Activated B cell treated with CpG ODN at 0.5 μM for 24 hours (primary cell): ENCODE data around the gene MTCH2. TPM values are rescaled to one million over a fixed set of nuclear protein-coding genes. Genes with fewer than 3 reads are reported as not detected.
A peak's percentile ranks its signal among the peaks of the same experiment; 100 is the strongest.
"Not testable (repeated sequence)": the region's sequence is repeated elsewhere in the genome, so short reads cannot be mapped to it uniquely, and the experiment has no call there.

Experiments used
- ATAC-seq: fragments of 200-7000 bp; cut with Tn5 transposase; one replicate; pipeline ENCODE4 v1.10.0; 2021; ENCODE audit warnings: low read depth, mild to moderate bottlenecking, moderate library complexity
- CTCF ChIA-PET: fragments of 350-600 bp; sonication (Branson Sonifier 250); formaldehyde crosslinking; loops from one replicate; lab custom pipeline; 2021; ENCODE audit warnings: antibody characterized with exemption; lab: Charles Lee
- POLR2A ChIA-PET: fragments of 350-600 bp; sonication (Branson Sonifier 250); formaldehyde crosslinking; loops from one replicate; lab custom pipeline; 2021; ENCODE audit warnings: antibody characterized with exemption; lab: Charles Lee
- DNase-seq: peaks from one replicate; pipeline ENCODE4 v3.0.0; 2022
- H3K27ac Mint-ChIP-seq: one replicate; pipeline ENCODE4 v1.8.0; 2020; ENCODE audit warnings: mixed read lengths
- H3K27me3 Mint-ChIP-seq: one replicate; pipeline ENCODE4 v1.8.0; 2021; ENCODE audit warnings: mixed read lengths
- H3K36me3 Mint-ChIP-seq: one replicate; pipeline ENCODE4 v1.8.0; 2021; ENCODE audit warnings: low read depth, mixed read lengths
- H3K4me1 Mint-ChIP-seq: one replicate; pipeline ENCODE4 v1.8.0; 2021; ENCODE audit warnings: mixed read lengths
- H3K4me3 Mint-ChIP-seq: one replicate; pipeline ENCODE4 v1.8.0; 2020; ENCODE audit warnings: mild to moderate bottlenecking, mixed read lengths
- H3K9me3 Mint-ChIP-seq: one replicate; pipeline ENCODE4 v1.8.0; 2020; ENCODE audit warnings: mixed read lengths
- CTCF ChIP-seq: fragments of 200-600 bp; IDR thresholded peaks from one replicate; pipeline ENCODE4 v1.8.0; 2022; ENCODE audit warnings: antibody characterized with exemption, mild to moderate bottlenecking
- intact Hi-C: fragments of 100-400 bp; cut with micrococcal nuclease; formaldehyde crosslinking; loops from one replicate; pipeline ENCODE4 v1.15.1; 2024
- total RNA-seq: library from RNA; stranded (reverse); gene quantifications from 2 replicates; pipeline ENCODE4 v1.2.3, GENCODE V29; 2022

MTCH2 gene
- 73.3 and 81.7 TPM in 2 replicates for total RNA-seq

- intact Hi-C loops: loop anchor here (1.0 to 10.0 kb wide), 11 partner anchors 21 to 1047 kb away; partner anchors contain the start of genes AGBL2, AMBRA1, CELF1 and DDB2
- ChIA-PET POLR2A (interaction anchor here (1.3 to 2.7 kb wide), 2 partner anchors 73 to 264 kb away, joined by 4 to 15 read pairs; partner anchors contain the start of genes AGBL2 and SPI1), CTCF (no interaction called here)
- no peak for TF ChIP-seq CTCF
- peak; percentile 95 for DNase-seq
- Mint-ChIP-seq H3K4me1 (peaks cover 25% of the 10 kb centered on the region), H3K4me3 (peak within 1 kb of the TSS; percentile 94), H3K27ac (peak within 1 kb of the TSS; percentile 95), H3K27me3 (no peaks in the 10 kb centered on the region), H3K9me3 (no peaks in the 10 kb centered on the region), H3K36me3 (peaks cover 25% of the 10 kb centered on the region)
- peak; percentile 94 for ATAC-seq
Observed at GRCh38 chr11:47642099-47642855, at the start of gene MTCH2. Gene MTCH2 (minus strand): TSS chr11:47642559. CDS start chr11:47642465, 94 bp downstream.

GRCh38 chr11:47691979-47692378, 49.6 kb upstream of the MTCH2 start:
- Mint-ChIP-seq H3K4me1 (no peaks in the 10 kb centered on the region), H3K27me3 (no peaks in the 10 kb centered on the region), H3K36me3 (peaks cover 2% of the 10 kb centered on the region), H3K9me3 (no peaks in the 10 kb centered on the region), H3K27ac (no peak overlapping the region), H3K4me3 (no peak overlapping the region)
- TF ChIP-seq CTCF: no peak
- ChIA-PET CTCF (no interaction called here), POLR2A (interaction anchor here (0.6 to 0.7 kb wide), 2 partner anchors 25 to 30 kb away, joined by 4 read pairs; no protein-coding TSS in a partner anchor)
- intact Hi-C loops: no loop called here
- ATAC-seq: no peak
- DNase-seq: no peak

GRCh38 chr11:47689480-47689879, 47.1 kb upstream of the MTCH2 start:
- CTCF ChIA-PET: no interaction called here
- Mint-ChIP-seq H3K27me3 (no peaks in the 10 kb centered on the region), H3K27ac (no peak overlapping the region), H3K9me3 (no peaks in the 10 kb centered on the region), H3K4me3 (no peak overlapping the region), H3K4me1 (no peaks in the 10 kb centered on the region), H3K36me3 (peaks cover 2% of the 10 kb centered on the region)
- POLR2A ChIA-PET: no interaction called here
- no peak for DNase-seq
- intact Hi-C loops: no loop called here
- no peak for ATAC-seq
- TF ChIP-seq CTCF: no peak

GRCh38 chr11:47688991-47689390, 46.6 kb upstream of the MTCH2 start:
- DNase-seq: no peak
- ChIA-PET POLR2A (no interaction called here), CTCF (no interaction called here)
- ATAC-seq: no peak
- no peak for TF ChIP-seq CTCF
- H3K9me3 Mint-ChIP-seq: no peaks in the 10 kb centered on the region
- peaks cover 2% of the 10 kb centered on the region for H3K36me3 Mint-ChIP-seq
- intact Hi-C loops: no loop called here
- no peaks in the 10 kb centered on the region for H3K4me1 Mint-ChIP-seq
- no peak overlapping the region for H3K4me3 Mint-ChIP-seq
- H3K27me3 Mint-ChIP-seq: no peaks in the 10 kb centered on the region
- no peak overlapping the region for H3K27ac Mint-ChIP-seq

GRCh38 chr11:47688111-47688510, 45.8 kb upstream of the MTCH2 start:
- intact Hi-C loops: no loop called here
- POLR2A ChIA-PET: no interaction called here
- DNase-seq (no peak), ATAC-seq (no peak)
- Mint-ChIP-seq H3K4me3 (no peak overlapping the region), H3K27ac (no peak overlapping the region), H3K27me3 (no peaks in the 10 kb centered on the region), H3K36me3 (peaks cover 2% of the 10 kb centered on the region), H3K4me1 (peaks cover under 1% of the 10 kb centered on the region), H3K9me3 (no peaks in the 10 kb centered on the region)
- no peak for TF ChIP-seq CTCF
- CTCF ChIA-PET: no interaction called here

- ATAC-seq, H3K27me3 Mint-ChIP-seq, H3K4me1 Mint-ChIP-seq, DNase-seq, H3K9me3 Mint-ChIP-seq, H3K4me3 Mint-ChIP-seq, CTCF ChIA-PET, H3K27ac Mint-ChIP-seq, H3K36me3 Mint-ChIP-seq, intact Hi-C loops: not testable (repeated sequence)
- POLR2A ChIA-PET: interaction anchor here (0.7 kb wide), 1 partner anchor 129 kb away, joined by 11 read pairs; no protein-coding TSS in a partner anchor
Observed at GRCh38 chr11:47686704-47687103, 44.3 kb upstream of the MTCH2 start.
